Thymus (tissue), 11 donors: ENCODE data around the gene MED4. TPM values are rescaled to one million over a fixed set of nuclear protein-coding genes. Genes with fewer than 3 reads are reported as not detected.
A peak's percentile ranks its signal among the peaks of the same experiment; 100 is the strongest.

Experiments used
- DNase-seq, 9 donors: peaks; one replicate each; pipeline ENCODE4 v3.0.0-alpha.2; 2013; ENCODE audit warnings: low spot score in 9 of 9, low read depth in 6 of 9, missing footprints in 1 of 9
- H3K27ac ChIP-seq, 2 donors: one replicate each; pipeline ENCODE4 v1.5.1; 2013; ENCODE audit warnings: control low read depth in 1 of 2, low read depth in 1 of 2, low read length in 1 of 2, mild to moderate bottlenecking in 1 of 2, moderate library complexity in 1 of 2
- H3K27me3 ChIP-seq, 2 donors: one replicate each; pipeline ENCODE4 v1.5.1; 2013; ENCODE audit warnings: low read length in 1 of 2; ENCODE audit not compliant: control insufficient read depth in 2 of 2, insufficient read depth in 1 of 2
- H3K36me3 ChIP-seq, 2 donors: one replicate each; pipeline ENCODE4 v1.5.1; 2013; ENCODE audit warnings: low read length in 1 of 2, mild to moderate bottlenecking in 1 of 2, moderate library complexity in 1 of 2; ENCODE audit not compliant: control insufficient read depth in 2 of 2, insufficient read depth in 2 of 2
- H3K4me1 ChIP-seq, 2 donors: one replicate each; pipeline ENCODE4 v1.5.1; 2013; ENCODE audit warnings: low read length in 2 of 2; ENCODE audit not compliant: control insufficient read depth in 2 of 2, insufficient read depth in 2 of 2
- H3K4me3 ChIP-seq, 2 donors: one replicate each; pipeline ENCODE4 v1.5.1; 2013; ENCODE audit warnings: low read length in 2 of 2, control low read depth in 1 of 2, mild to moderate bottlenecking in 1 of 2
- H3K9me3 ChIP-seq, 2 donors: one replicate each; pipeline ENCODE4 v1.5.1; 2013; ENCODE audit warnings: low read length in 1 of 2, mild to moderate bottlenecking in 1 of 2; ENCODE audit not compliant: control insufficient read depth in 2 of 2, insufficient read depth in 1 of 2
- WGBS: extraction: QIAGEN DNeasy Blood & Tissue Kit; methylation state at CpG from one replicate; pipeline ENCODE4 v1.1.7; 2013; 5-methylcytosine and 5-hydroxymethylcytosine counted together
- polyA plus RNA-seq: library from polyadenylated mRNA; stranded (reverse); fragments of 200-250 nt; gene quantifications from one replicate; pipeline ENCODE4 v1.2.3, GENCODE V29; 2013
- total RNA-seq: library from RNA; stranded (reverse); fragments of 120-200 nt; gene quantifications from one replicate; pipeline ENCODE4 v1.2.4, GENCODE V29; 2013
- donor health status: healthy.

Gene MED4
- total and polyA plus RNA-seq, 2 donors: 45.3 to 97.3 TPM

DNA sequence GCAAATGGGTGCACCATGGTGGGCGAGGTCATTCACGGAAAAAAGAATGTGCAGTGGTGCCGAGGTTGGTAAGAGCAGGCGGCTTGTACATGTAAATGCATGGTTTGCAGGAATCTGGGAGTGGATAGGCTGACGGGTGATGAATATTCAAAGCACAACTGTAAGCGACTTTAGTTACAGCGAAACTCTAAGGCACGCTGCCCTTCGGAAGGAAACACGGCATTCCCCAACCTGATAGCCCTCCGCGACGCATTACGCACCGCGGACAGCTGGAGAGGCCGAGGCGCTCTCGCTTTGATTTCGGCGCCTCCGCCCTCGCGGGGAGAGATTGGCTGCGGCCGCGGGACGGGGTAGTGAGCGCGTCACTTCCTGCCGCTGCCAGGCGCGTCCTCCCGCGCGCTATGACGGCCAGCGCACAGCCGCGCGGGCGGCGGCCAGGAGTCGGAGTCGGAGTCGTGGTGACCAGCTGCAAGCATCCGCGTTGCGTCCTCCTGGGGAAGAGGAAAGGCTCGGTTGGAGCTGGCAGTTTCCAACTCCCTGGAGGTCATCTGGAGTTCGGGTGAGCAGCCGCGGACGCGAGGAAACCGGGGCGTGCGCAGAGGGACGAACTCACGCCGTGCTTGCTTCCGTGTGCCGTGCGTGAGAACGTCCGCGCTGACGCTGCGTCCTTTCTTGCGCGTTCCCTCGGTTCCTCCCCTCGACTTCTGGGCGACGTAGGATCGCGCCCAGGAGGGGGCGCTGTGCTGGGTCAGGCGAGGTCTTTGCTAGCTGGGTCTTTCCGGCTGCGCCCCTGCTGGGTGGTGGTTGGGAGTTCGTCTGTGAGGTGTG lies 57.3 kb downstream of the MED4 start, which contains the start of gene NUDT15:
Gene NUDT15 (plus strand): TSS at position 381 of the 828 bp plus-strand sequence. CDS start 21 bp downstream, at position 402.
- H3K27me3 ChIP-seq: no peaks in the 10 kb centered on the region
- peaks cover 0 to 17% of the 10 kb centered on the region in 2 donors for H3K36me3 ChIP-seq
- WGBS: under 1% methylated on average over 82 of the region's 82 CpGs
- H3K9me3 ChIP-seq: peaks cover 0 to 1% of the 10 kb centered on the region in 2 donors
- peak; percentile 93 to 100 (median 98) for DNase-seq
- peaks cover 6 to 14% of the 10 kb centered on the region in 2 donors for H3K4me1 ChIP-seq
- H3K27ac ChIP-seq: peak within 1 kb of the TSS; percentile 96 to 99
- H3K4me3 ChIP-seq: peak within 1 kb of the TSS; percentile 67

- H3K4me3 ChIP-seq: no peak overlapping the region
- H3K36me3 ChIP-seq: peaks cover 0 to 3% of the 10 kb centered on the region in 2 donors
- no peak overlapping the region for H3K27ac ChIP-seq
- WGBS: 98% methylated on average over 2 of the region's 2 CpGs
- no peaks in the 10 kb centered on the region for H3K4me1 ChIP-seq
- H3K27me3 ChIP-seq: no peaks in the 10 kb centered on the region
- no peak for DNase-seq
- peaks cover 3 to 12% of the 10 kb centered on the region in 2 donors for H3K9me3 ChIP-seq
These were observed 65.0 kb downstream of the MED4 start for GRCh38 chr13:48029859-48030258.

GRCh38 chr13:48028066-48028465 lies 66.8 kb downstream of the MED4 start:
- no peaks in the 10 kb centered on the region for H3K4me1 ChIP-seq
- H3K4me3 ChIP-seq: no peak overlapping the region
- no peaks in the 10 kb centered on the region for H3K27me3 ChIP-seq
- H3K9me3 ChIP-seq: peaks cover 3 to 12% of the 10 kb centered on the region in 2 donors
- peaks cover 0 to 3% of the 10 kb centered on the region in 2 donors for H3K36me3 ChIP-seq
- H3K27ac ChIP-seq: no peak overlapping the region
- no peak for DNase-seq

Other genes with a start within 250 kb of the MED4 start
- gene SUCLA2, start 93.8 kb downstream of the MED4 start, total RNA-seq: 40.2 TPM
- 31.4 TPM for gene SUCLA2, start 93.8 kb downstream of the MED4 start, polyA plus RNA-seq
- gene NUDT15, start 57.4 kb downstream of the MED4 start, total RNA-seq: 11.9 TPM
- 12.8 TPM for gene NUDT15, start 57.4 kb downstream of the MED4 start, polyA plus RNA-seq
- gene ITM2B, start 138.1 kb upstream of the MED4 start, total RNA-seq: 240 TPM
- 720 TPM for gene ITM2B, start 138.1 kb upstream of the MED4 start, polyA plus RNA-seq
- 52.3 TPM for gene RB1, start 208.6 kb upstream of the MED4 start, total RNA-seq
- 30.2 TPM for gene RB1, start 208.6 kb upstream of the MED4 start, polyA plus RNA-seq